ENCODE results near the gene KRT9. TPM values are rescaled to one million over a fixed set of nuclear protein-coding genes. Genes with fewer than 3 reads are reported as not detected.

Gene KRT9
- total RNA-seq, 8 experiments from 2014 or later: 0.11 to 1.5 (median 0.46) TPM; not detected in 1

- Histone ChIP-seq H3K27ac (no peak overlapping the region), H3K4me3 (no peak overlapping the region), H3K4me1 (replicated peaks in 1 of 2) (peaks cover 15 to 21% of the 10 kb centered on the region in 2 donors)
- no peak for ATAC-seq (replicated peaks in 6 of 8)
- WGBS, 10 experiments: 0 to 100% (median 70%) methylated on average over 2 to 6 of the region's 7 CpGs; no CpG with 5 or more reads in 1 of the 10 experiments
- in situ Hi-C loops (cut with MboI; ENCODE audit: low pct_unique_long_range_greater_than_20kb in 2 of 9, low sequenced_read_pairs in 9 of 9, unreplicated experiment in 9 of 9): no loop called here
Observed at GRCh38 chr17:41534899-41535546, 36.8 kb downstream of the KRT9 start.

GRCh38 chr17:41533613-41534012 is 38.2 kb downstream of the KRT9 start:
- Histone ChIP-seq H3K27ac (no peak overlapping the region), H3K4me3 (no peak overlapping the region), H3K4me1 (replicated peaks in 1 of 2) (peaks cover 9 to 15% of the 10 kb centered on the region in 2 donors)
- ATAC-seq (replicated peaks in 6 of 8): no peak
- 68 to 100% (median 88%) methylated on average over 3 to 7 of the region's 7 CpGs; no CpG with 5 or more reads in 4 of the 10 experiments for WGBS, 10 experiments
- in situ Hi-C loops (cut with MboI; ENCODE audit: low pct_unique_long_range_greater_than_20kb in 2 of 9, low sequenced_read_pairs in 9 of 9, unreplicated experiment in 9 of 9): no loop called here

GRCh38 chr17:41532947-41533570 is 38.8 kb downstream of the KRT9 start:
- no peak for ATAC-seq (replicated peaks in 6 of 8)
- in situ Hi-C loops (cut with MboI; ENCODE audit: low pct_unique_long_range_greater_than_20kb in 2 of 9, low sequenced_read_pairs in 9 of 9, unreplicated experiment in 9 of 9): no loop called here

GRCh38 chr17:41531993-41532392 is 39.9 kb downstream of the KRT9 start:
- H3K4me3 ChIP-seq: no peak overlapping the region
- in situ Hi-C loops (cut with MboI; ENCODE audit: low pct_unique_long_range_greater_than_20kb in 2 of 9, low sequenced_read_pairs in 9 of 9, unreplicated experiment in 9 of 9): no loop called here
- ATAC-seq (replicated peaks in 6 of 8): no peak
- 0 to 100% (median 40%) methylated on average over 1 of the region's 1 CpG; no CpG with 5 or more reads in 3 of the 10 experiments for WGBS, 10 experiments
- no peak overlapping the region for H3K27ac ChIP-seq
- H3K4me1 ChIP-seq (replicated peaks in 1 of 2): peaks cover 6 to 10% of the 10 kb centered on the region in 2 donors

More at GRCh38 chr17:41532947-41533570, 38.8 kb downstream of the KRT9 start:
- Histone ChIP-seq H3K4me1 (replicated peaks in 1 of 2) (peaks cover 6 to 9% of the 10 kb centered on the region in 2 donors), H3K4me3 (no peak overlapping the region), H3K27ac (no peak overlapping the region)
- WGBS, 10 experiments: 17 to 100% (median 71%) methylated on average over 1 to 6 of the region's 9 CpGs; no CpG with 5 or more reads in 3 of the 10 experiments

- Histone ChIP-seq H3K4me1 (replicated peaks in 1 of 2) (peaks cover 1 to 4% of the 10 kb centered on the region in 2 donors), H3K4me3 (no peak overlapping the region), H3K27ac (no peak overlapping the region)
- peak in 7 of 8 experiments; percentile 25 to 86 (median 58) for ATAC-seq (replicated peaks in 6 of 8)
- 0 to 100% (median 90%) methylated on average over 1 to 7 of the region's 8 CpGs; no CpG with 5 or more reads in 2 of the 10 experiments for WGBS, 10 experiments
- in situ Hi-C loops (cut with MboI; ENCODE audit: low pct_unique_long_range_greater_than_20kb in 2 of 9, low sequenced_read_pairs in 9 of 9, unreplicated experiment in 9 of 9): no loop called here
Observed at GRCh38 chr17:41530062-41531048, 41.5 kb downstream of the KRT9 start.

GRCh38 chr17:41529491-41529915 is 42.4 kb downstream of the KRT9 start:
- peaks cover 0 to 3% of the 10 kb centered on the region in 2 donors for H3K4me1 ChIP-seq (replicated peaks in 1 of 2)
- WGBS, 10 experiments: 86% methylated on average over 2 of the region's 5 CpGs; no CpG with 5 or more reads in 9 of the 10 experiments
- no peak for ATAC-seq (replicated peaks in 6 of 8)
- H3K27ac ChIP-seq: no peak overlapping the region
- in situ Hi-C loops (cut with MboI; ENCODE audit: low pct_unique_long_range_greater_than_20kb in 2 of 9, low sequenced_read_pairs in 9 of 9, unreplicated experiment in 9 of 9): no loop called here
- H3K4me3 ChIP-seq: no peak overlapping the region

- no peak overlapping the region for H3K27ac ChIP-seq
- no peak for ATAC-seq (replicated peaks in 6 of 8)
- H3K4me1 ChIP-seq (replicated peaks in 1 of 2): peaks cover 0 to 3% of the 10 kb centered on the region in 2 donors
- 47 to 92% (median 83%) methylated on average over 1 to 3 of the region's 10 CpGs; no CpG with 5 or more reads in 5 of the 10 experiments for WGBS, 10 experiments
- in situ Hi-C loops (cut with MboI; ENCODE audit: low pct_unique_long_range_greater_than_20kb in 2 of 9, low sequenced_read_pairs in 9 of 9, unreplicated experiment in 9 of 9): no loop called here
- no peak overlapping the region for H3K4me3 ChIP-seq
Observed at GRCh38 chr17:41528959-41529353, 42.9 kb downstream of the KRT9 start.

GRCh38 chr17:41527063-41528023 is 44.5 kb downstream of the KRT9 start:
- Histone ChIP-seq H3K4me1 (replicated peaks in 1 of 2) (peaks cover 0 to 3% of the 10 kb centered on the region in 2 donors), H3K27ac (no peak overlapping the region), H3K4me3 (peak overlapping the region in 3 of 5 donors; percentile 6 to 20 (median 6))
- ATAC-seq (replicated peaks in 6 of 8): peak in 3 of 8 experiments; percentile 16 to 42 (median 37)
- WGBS, 10 experiments: 0 to 47% (median 28%) methylated on average over 1 to 11 of the region's 62 CpGs; no CpG with 5 or more reads in 1 of the 10 experiments
- in situ Hi-C loops (cut with MboI; ENCODE audit: low pct_unique_long_range_greater_than_20kb in 2 of 9, low sequenced_read_pairs in 9 of 9, unreplicated experiment in 9 of 9): no loop called here

GRCh38 chr17:41524261-41524660 is 47.6 kb downstream of the KRT9 start:
- Histone ChIP-seq H3K27ac (no peak overlapping the region), H3K4me1 (replicated peaks in 1 of 2) (peaks cover 0 to 3% of the 10 kb centered on the region in 2 donors), H3K4me3 (no peak overlapping the region)
- WGBS, 10 experiments: 75 to 100% (median 92%) methylated on average over 2 to 7 of the region's 11 CpGs; no CpG with 5 or more reads in 6 of the 10 experiments
- ATAC-seq (replicated peaks in 6 of 8): no peak
- in situ Hi-C loops (cut with MboI; ENCODE audit: low pct_unique_long_range_greater_than_20kb in 2 of 9, low sequenced_read_pairs in 9 of 9, unreplicated experiment in 9 of 9): loop anchor here in 1 of 9 experiments (25.0 kb wide), 2 partner anchors 112 to 187 kb away; partner anchors contain the start of gene KRT37

GRCh38 chr17:41523787-41524186 is 48.1 kb downstream of the KRT9 start:
- no peak overlapping the region for H3K27ac ChIP-seq
- ATAC-seq (replicated peaks in 6 of 8): no peak
- no peak overlapping the region for H3K4me3 ChIP-seq
- 71 to 100% (median 94%) methylated on average over 1 to 9 of the region's 19 CpGs; no CpG with 5 or more reads in 4 of the 10 experiments for WGBS, 10 experiments
- peaks cover 0 to 3% of the 10 kb centered on the region in 2 donors for H3K4me1 ChIP-seq (replicated peaks in 1 of 2)
- in situ Hi-C loops (cut with MboI; ENCODE audit: low pct_unique_long_range_greater_than_20kb in 2 of 9, low sequenced_read_pairs in 9 of 9, unreplicated experiment in 9 of 9): loop anchor here in 1 of 9 experiments (25.0 kb wide), 2 partner anchors 111 to 186 kb away; partner anchors contain the start of gene KRT37

- WGBS, 10 experiments: 0 to 100% (median 72%) methylated on average over 1 to 4 of the region's 4 CpGs; no CpG with 5 or more reads in 2 of the 10 experiments
- in situ Hi-C loops (cut with MboI; ENCODE audit: low pct_unique_long_range_greater_than_20kb in 2 of 9, low sequenced_read_pairs in 9 of 9, unreplicated experiment in 9 of 9): loop anchor here in 1 of 9 experiments (25.0 kb wide), 2 partner anchors 111 to 186 kb away; partner anchors contain the start of gene KRT37
- no peak for ATAC-seq (replicated peaks in 6 of 8)
- Histone ChIP-seq H3K4me1 (replicated peaks in 1 of 2) (peaks cover 0 to 3% of the 10 kb centered on the region in 2 donors), H3K27ac (no peak overlapping the region), H3K4me3 (no peak overlapping the region)
Observed at GRCh38 chr17:41523225-41523593, 48.6 kb downstream of the KRT9 start.

Measured in motor neuron (in vitro differentiated cells).